ENCODE data around the gene TMEM198.

The TMEM198 gene

GRCh38 chr2:219508971-219509779 lies 34.7 kb upstream of the TMEM198 start:
- DNase-seq (ENCODE audit: low read depth in 2 of 3, low spot score in 1 of 3): no peak

GRCh38 chr2:219509780-219510511 lies 33.9 kb upstream of the TMEM198 start:
- DNase-seq (ENCODE audit: low read depth in 2 of 3, low spot score in 1 of 3): peak; percentile 21 to 35 (median 28)

- no peak for DNase-seq (ENCODE audit: low read depth in 2 of 3, low spot score in 1 of 3)
These were observed 33.2 kb upstream of the TMEM198 start for GRCh38 chr2:219510512-219511135.

GRCh38 chr2:219511547-219512325 lies 32.1 kb upstream of the TMEM198 start:
- no peak for DNase-seq (ENCODE audit: low read depth in 2 of 3, low spot score in 1 of 3)

- DNase-seq (ENCODE audit: low read depth in 2 of 3, low spot score in 1 of 3): no peak
These were observed 31.2 kb upstream of the TMEM198 start for GRCh38 chr2:219512524-219513216.

- DNase-seq (ENCODE audit: low read depth in 2 of 3, low spot score in 1 of 3): no peak
These were observed 30.0 kb upstream of the TMEM198 start for GRCh38 chr2:219513787-219514186.

GRCh38 chr2:219514196-219514761 lies 29.5 kb upstream of the TMEM198 start, which contains the start of gene ASIC4:
Gene ASIC4, plus strand, starts transcription at chr2:219514482. Its CDS starts 243 bp downstream, at chr2:219514725.
- DNase-seq (ENCODE audit: low read depth in 2 of 3, low spot score in 1 of 3): no peak

GRCh38 chr2:219514836-219515235 lies 29.0 kb upstream of the TMEM198 start:
- DNase-seq (ENCODE audit: low read depth in 2 of 3, low spot score in 1 of 3): no peak

- no peak for DNase-seq (ENCODE audit: low read depth in 2 of 3, low spot score in 1 of 3)
These were observed 27.8 kb upstream of the TMEM198 start for GRCh38 chr2:219515874-219516629.

GRCh38 chr2:219516888-219517287 lies 26.9 kb upstream of the TMEM198 start:
- no peak for DNase-seq (ENCODE audit: low read depth in 2 of 3, low spot score in 1 of 3)

GRCh38 chr2:219517954-219518778 lies 25.7 kb upstream of the TMEM198 start:
- DNase-seq (ENCODE audit: low read depth in 2 of 3, low spot score in 1 of 3): no peak

- no peak for DNase-seq (ENCODE audit: low read depth in 2 of 3, low spot score in 1 of 3)
These were observed 24.3 kb upstream of the TMEM198 start for GRCh38 chr2:219519526-219519916.

- DNase-seq (ENCODE audit: low read depth in 2 of 3, low spot score in 1 of 3): no peak
These were observed 23.7 kb upstream of the TMEM198 start for GRCh38 chr2:219520079-219520478.

GRCh38 chr2:219521066-219521880 lies 22.6 kb upstream of the TMEM198 start:
- DNase-seq (ENCODE audit: low read depth in 2 of 3, low spot score in 1 of 3): no peak

GRCh38 chr2:219522111-219523030 lies 21.5 kb upstream of the TMEM198 start:
- no peak for DNase-seq (ENCODE audit: low read depth in 2 of 3, low spot score in 1 of 3)

GRCh38 chr2:219523031-219523671 lies 20.7 kb upstream of the TMEM198 start:
- no peak for DNase-seq (ENCODE audit: low read depth in 2 of 3, low spot score in 1 of 3)

All from stimulated activated CD4-positive, alpha-beta T cell treated with anti-CD3 and anti-CD28 coated beads, Interleukin-12 subunit alpha, Interleukin-12 subunit beta, amount 100 ng/mL, for 48 hours (primary cell).